ENCODE results near the gene DAND5. TPM values are rescaled to one million over a fixed set of nuclear protein-coding genes. Genes with fewer than 3 reads are reported as not detected.

The DAND5 gene, protein sequence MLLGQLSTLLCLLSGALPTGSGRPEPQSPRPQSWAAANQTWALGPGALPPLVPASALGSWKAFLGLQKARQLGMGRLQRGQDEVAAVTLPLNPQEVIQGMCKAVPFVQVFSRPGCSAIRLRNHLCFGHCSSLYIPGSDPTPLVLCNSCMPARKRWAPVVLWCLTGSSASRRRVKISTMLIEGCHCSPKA
- total RNA-seq, result under 1 TPM in 2 of 7 donors, not detected in 5; 0.11 to 0.15 TPM
- not detected for polyA plus RNA-seq
- long read RNA-seq, donor 1, result 0 reads
- long read RNA-seq, donor 2, partial matches to known transcripts, result 0 of 3 reads
- long read RNA-seq, donor 2, other reads (novel, unspliced or antisense), result 0 of 3 reads
- long read RNA-seq, donor 3, result 0 reads

DNA sequence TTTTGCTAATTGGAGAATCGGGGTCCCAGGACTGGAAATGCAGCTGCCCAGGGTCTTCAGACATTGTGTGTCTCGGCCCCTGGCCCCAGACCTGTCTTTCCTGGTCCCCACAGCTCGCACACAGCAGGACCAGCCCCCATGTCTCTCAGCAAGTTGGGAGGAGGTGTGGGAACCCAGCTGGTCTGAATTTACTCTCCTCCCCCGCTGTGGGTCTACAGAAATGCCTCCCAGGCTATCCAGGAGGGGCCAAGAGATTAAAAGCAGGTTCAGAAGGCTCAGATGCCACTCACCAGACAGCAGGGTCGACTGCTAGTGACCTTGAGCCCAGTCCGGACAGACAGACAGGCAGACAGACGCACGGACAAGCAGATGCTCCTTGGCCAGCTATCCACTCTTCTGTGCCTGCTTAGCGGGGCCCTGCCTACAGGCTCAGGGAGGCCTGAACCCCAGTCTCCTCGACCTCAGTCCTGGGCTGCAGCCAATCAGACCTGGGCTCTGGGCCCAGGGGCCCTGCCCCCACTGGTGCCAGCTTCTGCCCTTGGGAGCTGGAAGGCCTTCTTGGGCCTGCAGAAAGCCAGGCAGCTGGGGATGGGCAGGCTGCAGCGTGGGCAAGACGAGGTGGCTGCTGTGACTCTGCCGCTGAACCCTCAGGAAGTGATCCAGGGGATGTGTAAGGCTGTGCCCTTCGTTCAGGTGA lies at the start of gene DAND5:
TSS of gene DAND5 (plus strand) at position 285 of the 697 bp plus-strand sequence. CDS start at position 370, 85 bp downstream.
- WGBS, 3 donors, result 36 to 49% (median 38%) methylated on average over 8 to 14 of the region's 14 CpGs
- no peak for DNase-seq
- Histone ChIP-seq H3K36me3 (no peaks in the 10 kb centered on the region), H3K4me3 (no peak within 1 kb of the TSS), H3K9me3 (no peaks in the 10 kb centered on the region), H3K27me3 (no peaks in the 10 kb centered on the region), H3K4me1 (ENCODE audit: insufficient read depth) (no peaks in the 10 kb centered on the region), H3K27ac (no peak within 1 kb of the TSS)
- intact Hi-C loops (cut with DNase I), result no loop called here
- TF ChIP-seq EP300 (IDR thresholded peaks at IDR 0.05) (no peak), POLR2A (IDR thresholded peaks at IDR 0.05) (no peak)
- TF ChIP-seq, protein P1, sequence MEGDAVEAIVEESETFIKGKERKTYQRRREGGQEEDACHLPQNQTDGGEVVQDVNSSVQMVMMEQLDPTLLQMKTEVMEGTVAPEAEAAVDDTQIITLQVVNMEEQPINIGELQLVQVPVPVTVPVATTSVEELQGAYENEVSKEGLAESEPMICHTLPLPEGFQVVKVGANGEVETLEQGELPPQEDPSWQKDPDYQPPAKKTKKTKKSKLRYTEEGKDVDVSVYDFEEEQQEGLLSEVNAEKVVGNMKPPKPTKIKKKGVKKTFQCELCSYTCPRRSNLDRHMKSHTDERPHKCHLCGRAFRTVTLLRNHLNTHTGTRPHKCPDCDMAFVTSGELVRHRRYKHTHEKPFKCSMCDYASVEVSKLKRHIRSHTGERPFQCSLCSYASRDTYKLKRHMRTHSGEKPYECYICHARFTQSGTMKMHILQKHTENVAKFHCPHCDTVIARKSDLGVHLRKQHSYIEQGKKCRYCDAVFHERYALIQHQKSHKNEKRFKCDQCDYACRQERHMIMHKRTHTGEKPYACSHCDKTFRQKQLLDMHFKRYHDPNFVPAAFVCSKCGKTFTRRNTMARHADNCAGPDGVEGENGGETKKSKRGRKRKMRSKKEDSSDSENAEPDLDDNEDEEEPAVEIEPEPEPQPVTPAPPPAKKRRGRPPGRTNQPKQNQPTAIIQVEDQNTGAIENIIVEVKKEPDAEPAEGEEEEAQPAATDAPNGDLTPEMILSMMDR (IDR thresholded peaks at IDR 0.05), result no peak

DNA sequence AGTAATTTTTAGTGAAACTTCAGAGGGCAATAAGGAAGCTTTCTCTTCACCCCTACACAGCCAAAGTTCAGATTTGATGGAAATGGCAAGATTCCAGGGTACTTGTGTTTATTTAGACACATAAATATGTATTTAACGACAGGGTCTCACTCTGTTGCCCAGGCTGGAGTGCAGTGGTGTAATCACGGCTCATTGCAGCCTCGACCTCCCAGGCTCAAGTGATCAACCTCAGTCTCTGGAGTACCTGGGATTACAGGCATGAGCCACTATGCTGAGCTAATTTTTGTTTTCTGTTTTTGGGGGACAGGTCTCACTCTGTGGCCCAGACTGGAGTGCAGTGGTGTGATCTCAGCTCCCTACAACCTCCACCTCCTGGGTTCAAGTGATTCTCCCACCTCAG lies 48.3 kb upstream of the DAND5 start:
- Histone ChIP-seq H3K4me1 (ENCODE audit: insufficient read depth) (peaks cover 2% of the 10 kb centered on the region), H3K36me3 (no peaks in the 10 kb centered on the region), H3K4me3 (no peak overlapping the region), H3K9me3 (no peaks in the 10 kb centered on the region), H3K27ac (no peak overlapping the region), H3K27me3 (no peaks in the 10 kb centered on the region)
- intact Hi-C loops (cut with DNase I), result no loop called here
- TF ChIP-seq POLR2A (IDR thresholded peaks at IDR 0.05) (no peak), EP300 (IDR thresholded peaks at IDR 0.05) (no peak)
- TF ChIP-seq, protein P1 (IDR thresholded peaks at IDR 0.05), result no peak
- WGBS, 3 donors, result 34 to 54% (median 35%) methylated on average over 3 of the region's 3 CpGs
- no peak for DNase-seq

DNA sequence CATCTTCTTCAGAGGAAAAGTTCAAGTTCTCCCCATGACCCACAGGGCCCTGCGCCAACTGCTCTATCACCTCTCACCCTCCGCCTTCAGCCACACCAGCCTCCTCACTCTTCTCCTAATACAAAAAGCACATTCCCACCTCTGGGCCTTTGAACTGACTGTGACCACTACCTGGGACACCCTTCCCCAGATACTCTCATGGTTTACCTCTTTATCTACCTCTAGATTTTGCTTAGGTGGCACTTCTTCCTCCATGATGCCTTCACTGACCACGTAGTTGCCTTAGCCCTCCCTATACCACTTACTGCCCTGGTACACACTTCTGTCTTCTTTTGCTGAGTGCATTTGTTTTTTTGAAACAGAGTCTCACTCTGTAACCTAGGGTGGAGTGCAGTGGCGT lies 46.4 kb upstream of the DAND5 start:
- Histone ChIP-seq H3K4me1 (ENCODE audit: insufficient read depth) (peaks cover 2% of the 10 kb centered on the region), H3K36me3 (no peaks in the 10 kb centered on the region), H3K4me3 (no peak overlapping the region), H3K9me3 (no peaks in the 10 kb centered on the region), H3K27me3 (no peaks in the 10 kb centered on the region), H3K27ac (no peak overlapping the region)
- TF ChIP-seq, protein P1 (IDR thresholded peaks at IDR 0.05), result no peak
- no peak for TF ChIP-seq POLR2A (IDR thresholded peaks at IDR 0.05)
- TF ChIP-seq EP300 (IDR thresholded peaks at IDR 0.05), result no peak
- DNase-seq, result no peak
- intact Hi-C loops (cut with DNase I), result no loop called here
- 96 to 98% (median 97%) methylated on average over 4 of the region's 4 CpGs for WGBS, 3 donors

DNA sequence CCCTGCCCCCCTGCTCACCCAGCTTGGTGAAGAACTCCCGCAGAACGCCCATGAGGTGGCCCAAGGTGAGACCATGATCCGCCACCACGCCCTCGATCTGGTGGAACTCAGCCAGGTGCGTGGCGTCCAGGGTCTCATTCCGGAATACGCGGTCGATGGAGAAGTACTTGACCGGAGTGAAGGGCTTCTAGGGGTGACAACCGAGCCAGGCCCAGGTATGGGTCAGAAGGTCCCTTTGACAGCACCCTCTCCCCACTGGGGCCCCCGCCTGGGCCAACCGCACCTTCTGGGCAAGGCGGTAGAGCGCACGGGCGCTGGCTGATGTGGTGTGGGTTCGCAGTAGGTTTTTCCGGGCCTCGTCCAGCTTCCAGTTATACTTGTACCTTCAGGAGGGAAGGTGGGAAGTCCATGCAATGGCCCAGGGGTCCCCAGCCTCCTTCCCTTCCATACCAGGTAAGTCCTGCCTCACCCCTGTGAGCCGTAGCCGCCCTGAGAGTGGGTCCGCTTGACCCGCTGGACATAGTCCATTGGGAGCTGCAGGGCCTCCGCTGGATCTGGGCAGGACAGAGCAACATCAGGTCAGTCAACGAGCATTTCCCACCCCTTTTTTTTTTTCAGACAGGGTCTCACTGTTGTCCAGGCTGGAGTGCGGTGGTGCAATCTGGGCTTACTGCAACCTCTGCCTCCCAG lies 44.6 kb upstream of the DAND5 start:
- no peaks in the 10 kb centered on the region for H3K9me3 ChIP-seq
- TF ChIP-seq EP300 (IDR thresholded peaks at IDR 0.05) (no peak), POLR2A (IDR thresholded peaks at IDR 0.05) (no peak)
- TF ChIP-seq, protein P1 (IDR thresholded peaks at IDR 0.05), result no peak
- WGBS, 3 donors, result 94 to 95% (median 94%) methylated on average over 29 of the region's 29 CpGs
- no peak overlapping the region for H3K27ac ChIP-seq
- no peaks in the 10 kb centered on the region for H3K36me3 ChIP-seq
- H3K4me1 ChIP-seq (ENCODE audit: insufficient read depth), result no peaks in the 10 kb centered on the region
- no peaks in the 10 kb centered on the region for H3K27me3 ChIP-seq
- no peak overlapping the region for H3K4me3 ChIP-seq
- DNase-seq, result no peak
- intact Hi-C loops (cut with DNase I), result no loop called here

All from ovary (tissue), 10 donors.